K562 (cell line): Measurements from ENCODE around the gene N4BP2. TPM values are rescaled to one million over a fixed set of nuclear protein-coding genes. Genes with fewer than 3 reads are reported as not detected.

ENCODE experiments used
- CBFA2T2 ChIP-seq: fragments of 450-650 bp; conservative IDR thresholded peaks from 2 replicates; pipeline ENCODE4 v1.6.1; 2017; ENCODE audit warnings: mild to moderate bottlenecking
- FOXK2 ChIP-seq, 2 experiments: fragments of 450-650 bp; IDR thresholded peaks in 1 of 2; conservative IDR thresholded peaks in 1 of 2; 2 replicates each; pipeline ENCODE4 v1.6.1; 2016; ENCODE audit warnings: low read depth in 2 of 2, mild to moderate bottlenecking in 1 of 2
- GTF2F1 ChIP-seq: IDR thresholded peaks from 2 replicates; pipeline ENCODE4 v1.6.1; 2011; ENCODE audit warnings: low read depth, low read length, improper control_type of control experiment
- HCFC1 ChIP-seq: IDR thresholded peaks from 2 replicates; pipeline ENCODE4 v1.6.1; 2012; ENCODE audit warnings: low read depth, low read length, improper control_type of control experiment
- L3MBTL2 ChIP-seq: fragments of 450-650 bp; IDR thresholded peaks from 2 replicates; pipeline ENCODE4 v1.6.1; 2016; ENCODE audit warnings: mild to moderate bottlenecking, moderate library complexity
- RHOXF2B ChIP-seq: fragments of 250-450 bp; sonication (Bioruptor Pico); conservative IDR thresholded peaks from 2 replicates; pipeline ENCODE4 v1.5.1; 2021
- ZNF24 ChIP-seq: fragments of 450-650 bp; IDR thresholded peaks from 2 replicates; pipeline ENCODE4 v1.6.1; 2016
- ZNF41 ChIP-seq: fragments of 250-450 bp; sonication (Bioruptor Pico); conservative IDR thresholded peaks from 2 replicates; pipeline ENCODE4 v1.4.0; 2020; ENCODE audit warnings: mild to moderate bottlenecking
- ZNF583 ChIP-seq: fragments of 250-450 bp; sonication (Bioruptor Pico); IDR thresholded peaks from 2 replicates; pipeline ENCODE4 v1.4.0; 2020
- ZSCAN29 ChIP-seq: fragments of 450-650 bp; IDR thresholded peaks from 2 replicates; pipeline ENCODE4 v1.6.1; 2017
- polyA plus RNA-seq, 8 experiments: library from polyadenylated mRNA; depleted of rRNA in 4 of 8; stranded (reverse) in 5 of 8; unstranded in 3 of 8; fragments of >200 nt; fragmentation: Nextera tagmentation in 2 of 8; fragmentation: Illumina TruSeq in 1 of 8; extraction: Ambion mirVana in 2 of 8; extraction: Trizol in 1 of 8; gene quantifications; 2 replicates each; pipeline versions ENCODE4 v1.2.1 to v1.2.3, GENCODE V29; 2011 to 2014; ENCODE audit warnings: inconsistent platforms in 1 of 8, missing spikeins in 1 of 8
- total RNA-seq, 7 experiments: library from RNA; depleted of rRNA in 6 of 7; stranded (reverse); fragments of >200 nt in 6 of 7; fragmentation: Illumina TruSeq in 2 of 7; extraction: Trizol in 2 of 7; gene quantifications; 2 replicates each; pipeline versions ENCODE4 v1.2.1 to v1.2.3, GENCODE V29; 2011 to 2021; ENCODE audit warnings: low replicate concordance in 1 of 7
- TF ChIP-seq, protein P1 (sequence below), 2 experiments: fragments of 450-650 bp; IDR thresholded peaks; 2 replicates each; pipeline ENCODE4 v1.6.1; 2016; ENCODE audit warnings: mild to moderate bottlenecking in 2 of 2, borderline replicate concordance in 1 of 2, low read depth in 1 of 2, moderate library complexity in 1 of 2
- TF ChIP-seq, protein P2 (sequence below): IDR thresholded peaks from 2 replicates; pipeline ENCODE4 v1.6.1; 2014; ENCODE audit warnings: antibody characterized with exemption
- TF ChIP-seq, protein P3 (sequence below): fragments of 450-650 bp; conservative IDR thresholded peaks from 2 replicates; pipeline ENCODE4 v1.6.1; 2016; ENCODE audit warnings: missing genetic modification characterization, low read depth, mild to moderate bottlenecking, missing compliant biosample characterization, moderate library complexity
- TF ChIP-seq, protein P4 (sequence below): fragments of 250-450 bp; sonication (Bioruptor Pico); IDR thresholded peaks from 2 replicates; pipeline ENCODE4 v1.8.0; 2022; ENCODE audit warnings: moderate library complexity, mild to moderate bottlenecking, inconsistent platforms
- TF ChIP-seq, protein P5 (sequence below): fragments of 250-450 bp; sonication (Bioruptor Pico); IDR thresholded peaks from 2 replicates; pipeline ENCODE4 v1.8.0; 2021; ENCODE audit warnings: moderate library complexity, mild to moderate bottlenecking, inconsistent platforms
- TF ChIP-seq, protein P6 (sequence below), 2 experiments: fragments of 450-650 bp in 1 of 2; sonication (generic) in 1 of 2; formaldehyde crosslinking in 1 of 2; IDR thresholded peaks in 1 of 2; conservative IDR thresholded peaks in 1 of 2; 2 replicates each; pipeline versions ENCODE4 v1.6.1 to v1.8.1; 2016 to 2023; ENCODE audit warnings: mild to moderate bottlenecking in 2 of 2, moderate library complexity in 2 of 2, inconsistent platforms in 1 of 2, missing genetic modification reagents in 1 of 2

N4BP2 gene
- total and polyA plus RNA-seq, 9 of the 15 experiments (the other 6 are each of a cell fraction or from before 2014, with no cell fraction given) = 2.7 to 12.6 (median 7.6) TPM

DNA sequence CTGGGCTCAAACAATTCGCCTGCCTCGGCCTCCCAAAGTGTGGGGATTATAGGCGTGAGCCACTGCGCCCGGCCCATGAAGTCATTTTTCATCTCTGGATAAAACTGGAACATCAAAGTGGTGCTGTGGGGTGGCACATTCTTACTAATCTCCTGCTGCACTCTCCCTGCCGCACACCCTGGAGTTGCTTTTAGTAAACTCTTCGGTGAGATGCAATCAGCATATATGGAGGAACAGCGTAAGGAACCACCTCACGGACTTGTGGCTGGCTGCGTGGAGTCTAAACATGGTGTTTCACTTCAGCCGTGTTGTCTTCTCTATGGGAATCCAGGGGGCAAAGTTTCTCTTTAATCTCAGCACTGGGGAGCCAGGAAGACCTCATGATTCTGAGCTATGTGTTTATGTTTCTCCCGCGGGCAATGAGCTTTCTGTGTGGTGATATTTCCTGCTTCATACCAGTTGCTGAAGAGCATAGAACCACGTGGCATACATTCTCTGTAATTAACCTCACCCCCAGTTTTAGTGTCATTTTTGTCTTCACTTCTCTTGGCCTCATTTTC is 138.0 kb downstream of the N4BP2 start (continued):
- TF ChIP-seq CBFA2T2 = no peak
- TF ChIP-seq ZNF41 (CRISPR knock-in tag) = no peak
- TF ChIP-seq, protein P1, sequence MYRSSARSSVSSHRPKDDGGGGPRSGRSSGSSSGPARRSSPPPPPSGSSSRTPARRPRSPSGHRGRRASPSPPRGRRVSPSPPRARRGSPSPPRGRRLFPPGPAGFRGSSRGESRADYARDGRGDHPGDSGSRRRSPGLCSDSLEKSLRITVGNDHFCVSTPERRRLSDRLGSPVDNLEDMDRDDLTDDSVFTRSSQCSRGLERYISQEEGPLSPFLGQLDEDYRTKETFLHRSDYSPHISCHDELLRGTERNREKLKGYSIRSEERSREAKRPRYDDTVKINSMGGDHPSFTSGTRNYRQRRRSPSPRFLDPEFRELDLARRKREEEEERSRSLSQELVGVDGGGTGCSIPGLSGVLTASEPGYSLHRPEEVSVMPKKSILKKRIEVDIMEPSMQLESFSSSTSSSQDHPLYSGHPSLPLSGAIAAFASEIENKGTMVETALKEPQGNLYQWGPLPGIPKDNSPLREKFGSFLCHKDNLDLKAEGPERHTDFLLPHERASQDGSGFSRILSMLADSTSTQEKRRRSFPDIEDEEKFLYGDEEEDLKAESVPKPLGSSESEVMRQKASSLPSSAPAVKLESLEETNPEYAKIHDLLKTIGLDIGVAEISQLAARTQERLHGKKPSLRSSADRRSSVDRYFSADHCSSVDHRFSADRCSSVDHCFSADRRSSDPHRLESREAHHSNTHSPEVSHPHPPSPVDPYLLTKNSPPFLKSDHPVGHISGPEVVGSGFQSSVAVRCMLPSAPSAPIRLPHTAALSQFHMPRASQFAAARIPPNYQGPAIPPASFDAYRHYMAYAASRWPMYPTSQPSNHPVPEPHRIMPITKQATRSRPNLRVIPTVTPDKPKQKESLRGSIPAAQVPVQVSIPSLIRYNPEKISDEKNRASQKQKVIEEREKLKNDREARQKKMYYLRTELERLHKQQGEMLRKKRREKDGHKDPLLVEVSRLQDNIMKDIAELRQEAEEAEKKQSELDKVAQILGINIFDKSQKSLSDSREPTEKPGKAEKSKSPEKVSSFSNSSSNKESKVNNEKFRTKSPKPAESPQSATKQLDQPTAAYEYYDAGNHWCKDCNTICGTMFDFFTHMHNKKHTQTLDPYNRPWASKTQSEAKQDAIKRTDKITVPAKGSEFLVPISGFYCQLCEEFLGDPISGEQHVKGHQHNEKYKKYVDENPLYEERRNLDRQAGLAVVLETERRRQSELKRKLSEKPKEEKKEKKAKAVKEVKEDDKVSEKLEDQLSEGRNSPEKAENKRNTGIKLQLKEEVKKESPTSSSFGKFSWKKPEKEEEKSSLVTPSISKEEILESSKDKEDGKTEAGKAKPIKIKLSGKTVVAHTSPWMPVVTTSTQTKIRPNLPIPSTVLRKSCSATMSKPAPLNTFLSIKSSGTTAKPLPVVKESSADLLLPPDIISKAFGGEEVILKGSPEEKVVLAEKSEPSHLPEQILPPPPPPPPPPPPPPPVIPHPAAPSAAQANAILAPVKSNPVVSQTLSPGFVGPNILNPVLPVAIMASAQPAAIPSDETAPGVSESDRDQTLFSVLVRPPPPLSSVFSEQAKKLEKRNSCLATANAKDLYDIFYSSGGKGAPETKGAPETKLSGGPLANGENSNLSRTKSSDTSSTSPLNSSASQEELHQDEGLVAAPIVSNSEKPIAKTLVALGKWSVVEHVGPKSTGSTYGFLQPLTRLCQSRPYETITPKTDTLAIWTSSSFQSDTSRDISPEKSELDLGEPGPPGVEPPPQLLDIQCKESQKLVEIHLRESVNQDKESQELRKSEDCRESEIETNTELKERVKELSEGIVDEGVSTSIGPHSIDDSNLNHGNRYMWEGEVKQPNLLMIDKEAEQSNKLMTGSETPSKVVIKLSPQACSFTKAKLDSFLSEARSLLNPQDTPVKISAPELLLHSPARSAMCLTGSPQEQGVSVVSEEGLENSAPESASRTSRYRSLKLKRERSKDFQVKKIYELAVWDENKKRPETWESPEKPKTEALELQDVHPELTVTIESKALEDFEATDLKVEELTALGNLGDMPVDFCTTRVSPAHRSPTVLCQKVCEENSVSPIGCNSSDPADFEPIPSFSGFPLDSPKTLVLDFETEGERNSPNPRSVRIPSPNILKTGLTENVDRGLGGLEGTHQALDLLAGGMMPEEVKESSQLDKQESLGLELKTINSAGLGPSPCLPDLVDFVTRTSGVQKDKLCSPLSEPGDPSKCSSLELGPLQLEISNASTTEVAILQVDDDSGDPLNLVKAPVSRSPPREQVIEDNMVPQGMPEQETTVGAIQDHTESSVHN (IDR thresholded peaks at IDR 0.05; ENCODE audit: borderline replicate concordance in 1 of 2, low read depth in 1 of 2) = no peak
- TF ChIP-seq, protein P2, sequence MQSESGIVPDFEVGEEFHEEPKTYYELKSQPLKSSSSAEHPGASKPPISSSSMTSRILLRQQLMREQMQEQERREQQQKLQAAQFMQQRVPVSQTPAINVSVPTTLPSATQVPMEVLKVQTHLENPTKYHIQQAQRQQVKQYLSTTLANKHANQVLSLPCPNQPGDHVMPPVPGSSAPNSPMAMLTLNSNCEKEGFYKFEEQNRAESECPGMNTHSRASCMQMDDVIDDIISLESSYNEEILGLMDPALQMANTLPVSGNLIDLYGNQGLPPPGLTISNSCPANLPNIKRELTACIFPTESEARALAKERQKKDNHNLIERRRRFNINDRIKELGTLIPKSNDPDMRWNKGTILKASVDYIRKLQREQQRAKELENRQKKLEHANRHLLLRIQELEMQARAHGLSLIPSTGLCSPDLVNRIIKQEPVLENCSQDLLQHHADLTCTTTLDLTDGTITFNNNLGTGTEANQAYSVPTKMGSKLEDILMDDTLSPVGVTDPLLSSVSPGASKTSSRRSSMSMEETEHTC = 0 out of 2 replicates have a peak, but pooled peaks have one; percentile 31
- TF ChIP-seq, protein P3, sequence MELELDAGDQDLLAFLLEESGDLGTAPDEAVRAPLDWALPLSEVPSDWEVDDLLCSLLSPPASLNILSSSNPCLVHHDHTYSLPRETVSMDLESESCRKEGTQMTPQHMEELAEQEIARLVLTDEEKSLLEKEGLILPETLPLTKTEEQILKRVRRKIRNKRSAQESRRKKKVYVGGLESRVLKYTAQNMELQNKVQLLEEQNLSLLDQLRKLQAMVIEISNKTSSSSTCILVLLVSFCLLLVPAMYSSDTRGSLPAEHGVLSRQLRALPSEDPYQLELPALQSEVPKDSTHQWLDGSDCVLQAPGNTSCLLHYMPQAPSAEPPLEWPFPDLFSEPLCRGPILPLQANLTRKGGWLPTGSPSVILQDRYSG (tag) = no peak; the same call in none of the 2 replicates
- no peak for TF ChIP-seq RHOXF2B (CRISPR knock-in tag)
- TF ChIP-seq, protein P4, sequence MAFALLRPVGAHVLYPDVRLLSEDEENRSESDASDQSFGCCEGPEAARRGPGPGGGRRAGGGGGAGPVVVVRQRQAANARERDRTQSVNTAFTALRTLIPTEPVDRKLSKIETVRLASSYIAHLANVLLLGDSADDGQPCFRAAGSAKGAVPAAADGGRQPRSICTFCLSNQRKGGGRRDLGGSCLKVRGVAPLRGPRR (CRISPR knock-in tag) = no peak
- TF ChIP-seq, protein P5, sequence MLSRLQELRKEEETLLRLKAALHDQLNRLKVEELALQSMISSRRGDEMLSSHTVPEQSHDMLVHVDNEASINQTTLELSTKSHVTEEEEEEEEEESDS (CRISPR knock-in tag) = no peak
- TF ChIP-seq ZNF24 = no peak
- no peak for TF ChIP-seq FOXK2 (conservative IDR thresholded peaks at IDR 0.05 in 1 of 2, IDR thresholded peaks at IDR 0.05 in 1 of 2; ENCODE audit: low read depth in 2 of 2)
- TF ChIP-seq ZNF583 (CRISPR knock-in tag) = no peak
- no peak for TF ChIP-seq HCFC1
- TF ChIP-seq L3MBTL2 = peak; percentile 75
- TF ChIP-seq, protein P6, sequence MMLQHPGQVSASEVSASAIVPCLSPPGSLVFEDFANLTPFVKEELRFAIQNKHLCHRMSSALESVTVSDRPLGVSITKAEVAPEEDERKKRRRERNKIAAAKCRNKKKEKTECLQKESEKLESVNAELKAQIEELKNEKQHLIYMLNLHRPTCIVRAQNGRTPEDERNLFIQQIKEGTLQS (IDR thresholded peaks at IDR 0.05) = no peak
- TF ChIP-seq, protein P6 (CRISPR knock-in tag; conservative IDR thresholded peaks at IDR 0.05) = 0 out of 2 replicates have a peak, but pooled peaks have one; percentile 66
- TF ChIP-seq ZSCAN29 = no peak
- no peak for TF ChIP-seq GTF2F1
